ENCODE data around the gene KRTAP5-2. TPM values are rescaled to one million over a fixed set of nuclear protein-coding genes. Genes with fewer than 3 reads are reported as not detected.
"Not testable (repeated sequence)": the region's sequence is repeated elsewhere in the genome, so short reads cannot be mapped to it uniquely, and the experiment has no call there.

Gene KRTAP5-2
- polyA plus RNA-seq, 6 donors from 2014 or later = not detected

DNA sequence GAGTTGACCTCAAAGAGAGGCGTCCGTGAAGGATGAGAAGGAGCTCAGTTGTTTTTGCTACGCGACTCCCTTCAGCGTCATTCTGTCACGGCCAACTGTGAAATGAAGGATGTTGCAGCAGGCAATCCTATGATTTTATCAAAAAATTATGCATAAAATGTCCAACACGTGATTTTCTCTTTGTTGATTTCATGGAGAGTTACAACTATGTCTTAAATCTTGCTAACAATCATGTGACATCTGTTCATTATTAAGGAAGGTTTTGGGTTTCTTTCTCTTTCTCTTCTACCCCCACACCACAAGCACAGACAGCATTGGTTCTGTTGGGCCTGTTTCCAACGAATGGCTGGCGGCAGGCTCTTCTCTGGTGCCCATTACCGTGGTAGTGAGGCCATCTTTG is 20.1 kb upstream of the KRTAP5-2 start:
- Mint-ChIP-seq H3K9me3 (peaks cover 0 to 5% (median 0%) of the 10 kb centered on the region in 7 donors), H3K27me3 (peaks cover 32 to 67% (median 43%) of the 10 kb centered on the region in 3 donors), H3K36me3 (no peaks in the 10 kb centered on the region), H3K4me3 (peak overlapping the region in 1 of 8 donors; percentile 13), H3K4me1 (no peaks in the 10 kb centered on the region), H3K27ac (no peak overlapping the region)
- no peak for ATAC-seq (ENCODE audit: low read depth in 2 of 2)
- no peak for DNase-seq

DNA sequence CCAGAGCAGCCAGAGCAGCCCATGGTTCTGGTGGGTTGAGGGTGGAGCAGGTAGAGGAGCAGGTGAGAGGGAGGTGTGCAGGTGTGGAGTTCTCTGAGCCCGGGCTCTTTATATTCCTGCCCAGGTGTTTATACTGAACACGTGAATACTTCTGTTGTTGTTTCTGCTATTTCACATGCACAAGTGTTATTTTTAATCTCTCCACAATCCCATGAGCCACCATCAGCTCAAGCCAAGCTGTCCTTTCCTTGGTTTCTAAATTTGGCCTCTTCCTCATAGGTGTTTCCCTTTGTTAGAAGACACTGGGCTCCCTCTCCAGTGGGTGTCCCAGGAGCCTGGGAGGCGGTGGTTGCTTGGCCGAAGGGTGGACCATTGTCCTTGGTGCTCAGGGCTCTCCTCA is 10.3 kb upstream of the KRTAP5-2 start, which contains the start of gene KRTAP5-3:
TSS of gene KRTAP5-3 (minus strand) at position 101 of the 400 bp plus-strand sequence. CDS start at position 23, 78 bp downstream.
- H3K27me3 Mint-ChIP-seq = peaks cover 21 to 33% (median 25%) of the 10 kb centered on the region in 3 donors
- DNase-seq (no peak), ATAC-seq (ENCODE audit: low read depth in 2 of 2) (no peak)
- peaks cover 0 to 4% (median 0%) of the 10 kb centered on the region in 3 donors for H3K4me1 Mint-ChIP-seq
- peak within 1 kb of the TSS in 1 of 6 donors; percentile 14 for H3K27ac Mint-ChIP-seq
- peaks cover 0 to 5% (median 3%) of the 10 kb centered on the region in 7 donors for H3K9me3 Mint-ChIP-seq
- no peak within 1 kb of the TSS for H3K4me3 Mint-ChIP-seq
- no peaks in the 10 kb centered on the region for H3K36me3 Mint-ChIP-seq

DNA sequence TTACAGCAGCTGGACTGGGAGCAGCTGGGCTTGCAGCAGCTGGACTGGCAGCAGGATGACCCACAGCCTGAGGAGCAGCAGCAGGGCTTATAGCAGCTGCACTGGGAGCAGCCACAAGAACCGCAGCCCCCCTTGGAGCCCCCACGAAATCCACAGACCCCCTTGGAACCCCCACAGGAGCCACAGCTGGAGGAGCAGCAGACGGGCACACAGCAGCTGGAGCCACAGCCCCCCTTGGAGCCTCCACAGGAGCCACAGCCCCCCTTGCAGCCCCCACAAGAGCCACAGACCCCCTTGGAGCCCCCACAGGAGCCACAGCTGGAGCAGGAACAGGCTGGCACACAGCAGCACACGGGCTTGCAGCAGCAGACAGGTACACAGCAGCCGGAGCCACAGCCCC is 9.8 kb upstream of the KRTAP5-2 start:
- H3K9me3 Mint-ChIP-seq, H3K4me1 Mint-ChIP-seq: not testable (repeated sequence)

DNA sequence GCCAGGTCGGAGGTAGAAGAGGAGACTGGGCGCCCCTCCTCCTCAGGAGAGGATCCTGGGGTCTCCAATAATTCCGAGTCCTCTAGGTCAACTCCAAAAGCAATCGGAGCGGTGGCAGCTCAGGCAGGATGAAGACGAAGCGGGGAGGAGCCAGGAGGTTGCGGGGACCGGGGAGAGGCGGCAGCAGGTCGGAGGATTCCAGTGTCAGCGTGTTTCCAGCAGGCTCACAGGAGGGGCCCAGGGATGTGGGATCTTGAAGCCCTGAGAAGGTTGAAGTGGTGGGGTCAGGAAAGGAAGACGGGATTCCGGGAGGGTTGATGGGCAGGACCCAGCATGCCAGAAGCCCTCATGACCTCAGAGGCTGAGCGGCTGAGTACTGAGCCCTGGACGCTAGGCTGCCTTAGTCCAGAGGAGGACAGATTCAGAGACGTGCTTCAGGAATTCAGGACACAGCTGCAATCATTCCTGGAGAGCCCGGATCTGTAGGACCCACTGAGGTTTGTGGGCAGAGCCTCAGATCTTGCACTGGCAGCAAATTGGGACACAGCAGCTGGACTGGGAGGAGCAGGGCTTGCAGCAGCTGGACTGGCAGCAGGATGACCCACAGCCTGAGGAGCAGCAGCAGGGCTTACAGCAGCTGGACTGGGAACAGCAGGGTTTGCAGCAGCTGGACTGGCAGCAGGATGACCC is 9.2 kb upstream of the KRTAP5-2 start:
- H3K9me3 Mint-ChIP-seq; H3K4me3 Mint-ChIP-seq; H3K4me1 Mint-ChIP-seq; H3K27ac Mint-ChIP-seq; DNase-seq; H3K36me3 Mint-ChIP-seq; ATAC-seq (ENCODE audit: low read depth in 2 of 2): not testable (repeated sequence)
- H3K27me3 Mint-ChIP-seq = peaks cover 23 to 32% (median 25%) of the 10 kb centered on the region in 3 donors

More for the DNA sequence above, 9.8 kb upstream of the KRTAP5-2 start:
- not testable (repeated sequence) for H3K36me3 Mint-ChIP-seq; ATAC-seq (ENCODE audit: low read depth in 2 of 2); H3K4me3 Mint-ChIP-seq; DNase-seq
- H3K27ac Mint-ChIP-seq = peak overlapping the region in 1 of 6 donors; percentile 14
- H3K27me3 Mint-ChIP-seq = peaks cover 23 to 32% (median 25%) of the 10 kb centered on the region in 3 donors

DNA sequence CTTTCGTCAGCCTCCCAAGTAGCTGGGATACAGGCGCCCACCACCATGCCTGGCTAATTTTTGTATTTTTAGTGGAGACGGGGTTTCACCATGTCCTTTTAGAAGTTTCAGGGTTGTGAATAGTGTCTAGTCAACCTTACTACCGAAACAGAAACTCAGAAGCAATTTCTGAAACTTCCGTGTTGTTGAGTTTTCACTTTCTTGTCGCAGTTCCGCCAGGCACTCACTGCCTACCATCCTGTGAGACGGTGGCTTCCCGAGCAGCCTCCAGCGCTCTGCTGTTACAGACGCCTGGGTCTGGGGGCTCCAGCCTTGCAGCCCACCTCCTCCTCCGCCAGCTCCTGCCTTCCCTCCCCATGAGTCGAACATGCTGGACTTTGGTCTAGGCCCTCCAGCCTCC is 7.8 kb upstream of the KRTAP5-2 start:
- ATAC-seq (ENCODE audit: low read depth in 2 of 2) (peak; percentile 56 to 87), DNase-seq (peak; percentile 5)
- Mint-ChIP-seq H3K27me3 (peaks cover 29 to 32% (median 32%) of the 10 kb centered on the region in 3 donors), H3K27ac (peak overlapping the region in 3 of 6 donors; percentile 6 to 78 (median 62)), H3K4me3 (peak overlapping the region in 1 of 8 donors; percentile 30)
- not testable (repeated sequence) for H3K9me3 Mint-ChIP-seq, H3K4me1 Mint-ChIP-seq, H3K36me3 Mint-ChIP-seq

DNA sequence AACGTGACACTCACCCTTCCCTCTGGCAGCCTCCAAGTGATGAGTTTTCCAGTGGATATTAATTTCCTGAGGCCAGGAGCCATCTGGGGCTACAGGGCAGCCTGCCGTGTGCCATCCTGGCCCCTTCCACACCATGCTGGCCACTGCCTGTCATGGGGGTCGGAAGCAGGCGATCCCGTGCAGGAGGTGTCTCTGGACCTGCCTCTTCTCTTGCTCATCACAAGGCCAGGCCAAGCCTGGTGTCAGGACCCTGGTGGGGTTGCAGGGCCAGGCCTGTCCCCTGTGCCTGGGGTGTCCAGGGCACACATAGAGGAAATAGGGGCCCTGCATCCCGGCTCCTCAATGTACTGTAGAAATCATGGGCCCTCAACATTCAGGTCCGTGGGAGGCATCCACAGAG is 6.6 kb upstream of the KRTAP5-2 start:
- peaks cover 28 to 36% (median 31%) of the 10 kb centered on the region in 3 donors for H3K27me3 Mint-ChIP-seq
- H3K9me3 Mint-ChIP-seq = no peaks in the 10 kb centered on the region
- no peak for ATAC-seq (ENCODE audit: low read depth in 2 of 2)
- H3K4me1 Mint-ChIP-seq = peaks cover 0 to 4% (median 0%) of the 10 kb centered on the region in 3 donors
- no peak for DNase-seq
- H3K36me3 Mint-ChIP-seq = no peaks in the 10 kb centered on the region
- no peak overlapping the region for H3K27ac Mint-ChIP-seq
- no peak overlapping the region for H3K4me3 Mint-ChIP-seq

DNA sequence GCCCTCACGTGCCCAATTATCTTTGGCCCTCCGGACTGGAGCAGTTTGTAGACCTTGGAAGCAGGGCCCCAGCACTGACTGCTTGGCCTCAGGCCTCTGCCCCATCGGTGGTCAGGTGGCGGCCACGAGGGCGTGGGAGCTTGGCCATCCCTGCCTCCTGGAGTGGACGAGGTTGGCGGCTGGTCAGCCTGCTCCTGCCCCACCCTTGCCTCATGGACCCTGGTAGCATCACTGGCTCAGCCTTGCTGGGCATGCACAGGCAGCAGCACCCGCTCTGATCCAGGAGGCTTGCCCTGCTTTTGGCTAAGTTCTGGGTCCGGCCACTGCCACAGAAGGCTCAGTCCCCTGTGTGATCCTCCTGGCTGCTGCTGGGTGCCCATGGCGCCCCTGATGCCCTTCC is 6.1 kb upstream of the KRTAP5-2 start:
- Mint-ChIP-seq H3K9me3 (no peaks in the 10 kb centered on the region), H3K27ac (no peak overlapping the region), H3K27me3 (peaks cover 26 to 39% (median 31%) of the 10 kb centered on the region in 3 donors), H3K36me3 (no peaks in the 10 kb centered on the region), H3K4me3 (no peak overlapping the region), H3K4me1 (peaks cover 0 to 4% (median 0%) of the 10 kb centered on the region in 3 donors)
- DNase-seq (no peak), ATAC-seq (ENCODE audit: low read depth in 2 of 2) (no peak)

DNA sequence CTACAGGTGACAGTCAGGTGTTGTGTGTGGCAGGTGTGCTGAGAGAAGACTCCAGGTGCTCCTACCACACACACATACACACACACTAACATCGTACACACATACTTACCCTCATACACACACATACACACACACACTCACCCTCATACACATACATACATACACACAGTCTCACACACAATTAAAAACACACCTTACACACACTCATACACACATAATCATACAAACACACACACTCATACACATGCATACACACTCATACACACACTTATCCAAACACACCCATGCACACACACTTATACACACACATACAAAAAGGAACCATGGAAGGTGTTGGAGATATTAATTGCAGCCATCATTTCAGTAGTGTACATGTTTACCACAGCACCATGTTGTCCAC is 5.5 kb upstream of the KRTAP5-2 start:
- peaks cover 27 to 40% (median 31%) of the 10 kb centered on the region in 3 donors for H3K27me3 Mint-ChIP-seq
- H3K36me3 Mint-ChIP-seq = no peaks in the 10 kb centered on the region

DNA sequence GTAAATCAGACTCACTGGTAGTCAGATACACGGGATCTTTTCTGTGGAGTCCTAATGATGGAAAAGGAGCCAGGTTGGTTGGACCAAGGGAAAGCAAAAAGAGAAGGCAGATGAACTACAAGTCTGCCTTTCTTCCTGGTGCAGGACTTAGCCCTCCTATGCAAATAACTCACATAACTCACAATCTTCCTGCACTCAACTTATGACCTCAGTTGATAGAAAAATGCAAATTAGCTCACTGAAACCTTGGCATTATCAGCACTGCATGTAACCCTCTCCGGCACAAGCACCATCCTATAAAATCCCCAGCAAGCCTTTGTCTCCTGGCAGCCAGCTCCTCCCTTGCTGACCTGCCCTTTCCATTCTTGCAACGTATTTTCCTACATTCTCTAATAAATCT is 3.6 kb upstream of the KRTAP5-2 start:
- peaks cover 34 to 42% (median 37%) of the 10 kb centered on the region in 3 donors for H3K27me3 Mint-ChIP-seq
- H3K9me3 Mint-ChIP-seq, H3K27ac Mint-ChIP-seq, H3K36me3 Mint-ChIP-seq, H3K4me1 Mint-ChIP-seq, DNase-seq, H3K4me3 Mint-ChIP-seq: not testable (repeated sequence)
- ATAC-seq (ENCODE audit: low read depth in 2 of 2) = peak in 1 of 2 donors; percentile 66

More for the DNA sequence above, 5.5 kb upstream of the KRTAP5-2 start:
- DNase-seq = no peak
- peaks cover 0 to 4% (median 0%) of the 10 kb centered on the region in 3 donors for H3K4me1 Mint-ChIP-seq
- no peaks in the 10 kb centered on the region for H3K9me3 Mint-ChIP-seq
- no peak overlapping the region for H3K27ac Mint-ChIP-seq
- peak overlapping the region in 1 of 8 donors; percentile 2 for H3K4me3 Mint-ChIP-seq
- ATAC-seq (ENCODE audit: low read depth in 2 of 2) = no peak

DNA sequence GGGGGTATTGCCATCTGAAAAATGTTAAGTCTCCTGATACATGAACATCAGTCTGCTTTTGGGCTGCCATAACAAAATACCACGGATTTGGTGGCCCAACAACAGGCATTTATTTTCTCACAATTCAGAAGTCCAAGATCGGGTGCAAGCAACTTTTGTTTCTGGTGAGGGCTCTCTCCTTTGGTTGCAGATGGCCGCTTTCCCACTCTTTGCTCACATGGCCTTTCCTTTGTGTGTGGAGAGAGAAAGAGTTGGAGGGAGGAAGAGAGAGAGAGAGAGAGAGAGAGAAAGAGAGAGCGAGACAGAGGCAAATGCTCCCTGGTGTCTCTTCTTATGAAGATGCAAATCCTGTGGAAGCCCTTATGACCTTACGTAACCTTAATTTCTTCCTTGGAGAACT is 2.5 kb upstream of the KRTAP5-2 start:
- ATAC-seq (ENCODE audit: low read depth in 2 of 2) (no peak), DNase-seq (no peak)
- Mint-ChIP-seq H3K4me3 (no peak overlapping the region), H3K9me3 (peaks cover 0 to 2% (median 0%) of the 10 kb centered on the region in 7 donors), H3K27ac (no peak overlapping the region), H3K36me3 (no peaks in the 10 kb centered on the region), H3K4me1 (peaks cover 0 to 2% (median 0%) of the 10 kb centered on the region in 3 donors), H3K27me3 (peaks cover 37 to 49% (median 41%) of the 10 kb centered on the region in 3 donors)

DNA sequence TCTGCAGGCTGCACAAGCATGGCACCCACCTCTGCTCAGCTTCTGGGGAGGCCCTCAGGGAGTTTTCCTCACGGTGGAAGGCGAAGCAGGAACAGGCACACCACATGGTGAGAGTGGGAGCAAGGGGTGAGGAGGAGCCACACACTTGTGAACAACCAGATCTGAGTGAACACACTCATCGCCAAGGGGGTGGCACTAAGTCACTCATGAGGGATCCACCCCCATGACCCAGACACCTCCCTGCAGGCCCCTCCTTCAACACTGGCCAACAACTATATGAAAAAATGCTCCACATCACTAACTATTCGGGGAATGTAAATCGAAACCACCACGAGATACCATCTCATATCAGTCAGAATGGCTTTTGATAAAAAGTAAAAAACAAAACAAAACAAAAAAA is 722 bp upstream of the KRTAP5-2 start:
- Mint-ChIP-seq H3K4me1 (peaks cover 0 to 6% (median 3%) of the 10 kb centered on the region in 3 donors), H3K4me3 (no peak overlapping the region), H3K9me3 (peaks cover 0 to 2% (median 0%) of the 10 kb centered on the region in 7 donors), H3K36me3 (no peaks in the 10 kb centered on the region), H3K27me3 (peaks cover 51 to 54% (median 51%) of the 10 kb centered on the region in 3 donors), H3K27ac (peak overlapping the region in 1 of 6 donors; percentile 67)
- DNase-seq (no peak), ATAC-seq (ENCODE audit: low read depth in 2 of 2) (no peak)

DNA sequence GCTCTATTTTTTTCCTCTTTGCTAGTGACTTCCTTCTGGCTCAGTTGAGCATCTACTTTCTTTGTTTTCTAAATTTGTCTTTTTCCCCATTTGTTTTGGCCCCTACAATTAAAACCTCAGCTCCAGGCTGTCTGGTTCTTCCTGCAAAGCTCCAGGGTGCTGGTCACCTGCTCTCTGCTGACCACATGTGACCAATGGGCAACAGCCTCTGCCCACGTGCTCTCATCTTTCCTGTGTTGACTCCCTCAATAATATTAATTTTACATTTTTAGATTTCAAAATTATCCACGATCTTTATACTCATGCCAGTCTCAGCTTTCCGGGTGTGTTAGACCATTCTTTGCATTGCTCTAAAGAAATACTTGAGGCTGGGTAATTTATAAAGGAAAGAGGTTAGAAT is 312 bp upstream of the KRTAP5-2 start:
- H3K4me3 Mint-ChIP-seq; H3K27ac Mint-ChIP-seq; H3K9me3 Mint-ChIP-seq; DNase-seq; H3K4me1 Mint-ChIP-seq; H3K36me3 Mint-ChIP-seq; ATAC-seq (ENCODE audit: low read depth in 2 of 2): not testable (repeated sequence)
- peaks cover 51 to 55% (median 51%) of the 10 kb centered on the region in 3 donors for H3K27me3 Mint-ChIP-seq

DNA sequence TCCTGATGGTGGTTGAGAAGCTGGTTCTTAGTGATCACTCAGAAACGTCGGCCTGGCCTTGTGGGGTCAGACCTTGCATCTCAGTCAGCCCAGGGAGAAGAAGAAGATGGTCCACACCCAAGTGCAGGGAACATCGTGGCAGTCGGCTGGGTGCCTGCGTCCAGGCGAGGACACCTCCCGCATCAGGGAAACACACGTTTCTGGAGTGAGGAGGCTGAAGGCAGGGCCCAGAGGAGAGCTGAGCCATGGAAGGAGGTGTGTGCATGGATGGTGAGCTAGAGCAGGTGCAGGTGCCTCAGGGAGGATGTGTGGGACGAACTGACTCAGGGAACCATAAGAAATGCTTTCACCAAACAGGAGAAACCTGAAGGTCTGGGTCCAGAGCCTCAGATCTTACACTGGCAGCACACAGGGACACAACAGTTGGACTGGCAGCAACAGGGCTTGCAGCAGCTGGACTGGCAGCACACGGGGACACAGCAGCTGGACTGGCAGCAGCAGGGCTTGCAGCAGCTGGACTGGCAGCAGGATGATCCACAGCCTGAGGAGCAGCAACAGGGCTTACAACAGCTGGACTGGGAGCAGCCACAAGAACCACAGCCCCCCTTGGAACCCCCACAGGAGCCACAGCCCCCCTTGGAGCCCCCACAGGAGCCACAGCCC is 632 bp downstream of the KRTAP5-2 start:
- Mint-ChIP-seq H3K36me3 (no peaks in the 10 kb centered on the region), H3K27ac (no peak overlapping the region), H3K9me3 (peaks cover 0 to 2% (median 0%) of the 10 kb centered on the region in 7 donors), H3K4me1 (peaks cover 0 to 6% (median 6%) of the 10 kb centered on the region in 3 donors), H3K27me3 (peaks cover 51 to 65% (median 52%) of the 10 kb centered on the region in 3 donors), H3K4me3 (no peak overlapping the region)
- ATAC-seq (ENCODE audit: low read depth in 2 of 2) (no peak), DNase-seq (no peak)

Data from naive B cell (primary cell).